ENCODE measurements around the gene PLSCR4.
"Not testable (repeated sequence)": the region's sequence is repeated elsewhere in the genome, so short reads cannot be mapped to it uniquely, and the experiment has no call there.

The PLSCR4 gene

DNA sequence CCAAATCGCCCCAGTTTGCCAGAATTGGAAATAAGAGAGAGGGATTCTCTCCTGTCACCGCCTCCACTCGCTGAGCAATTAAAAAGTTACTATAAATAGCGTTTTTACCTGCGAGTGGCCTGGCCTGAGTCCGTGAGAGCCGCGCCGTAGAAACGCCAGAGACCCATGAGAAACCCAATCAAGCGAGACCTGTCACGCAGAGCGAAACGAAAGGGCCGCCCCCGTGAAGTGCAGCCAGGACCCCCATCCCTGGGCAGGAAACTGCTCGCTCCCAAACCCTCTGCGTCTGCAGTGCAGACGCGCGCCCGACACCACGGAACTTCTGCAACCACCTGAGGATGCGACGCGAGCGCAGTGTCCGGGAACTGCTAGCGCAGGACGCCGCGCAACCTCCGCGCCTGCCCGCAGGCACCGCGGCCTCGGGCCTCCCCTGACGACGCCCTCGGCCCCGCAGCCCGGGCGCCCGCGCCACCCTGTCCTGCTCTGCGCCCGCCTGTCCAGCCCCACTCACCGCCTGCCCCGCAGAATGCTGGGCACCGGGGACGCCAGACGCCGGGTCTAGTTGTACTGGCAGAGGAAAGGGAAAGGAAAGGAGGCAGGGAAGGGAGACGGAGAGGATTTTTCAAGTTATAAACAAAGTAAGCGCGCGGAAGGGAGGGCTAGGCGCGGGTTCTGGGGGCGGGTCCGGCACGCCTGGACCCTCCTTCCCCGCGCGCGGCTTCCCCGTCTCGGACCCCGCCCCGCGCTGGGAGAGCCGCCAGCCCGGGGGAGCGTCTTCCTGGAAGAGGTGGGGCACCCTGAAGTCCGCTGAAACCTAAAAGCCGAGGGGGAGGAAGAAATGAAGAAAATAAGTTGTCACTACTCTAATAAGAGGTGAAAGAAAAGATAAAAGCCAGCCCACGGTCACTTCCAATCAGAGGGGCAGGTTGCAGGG is at the start of gene PLSCR4:
Gene PLSCR4 (minus strand): TSS at position 657 of the 934 bp plus-strand sequence. CDS start 29,034 bp downstream, outside the sequence.
- DNase-seq (ENCODE audit: low read depth), result no peak
- peak within 1 kb of the TSS; percentile 78 for H3K4me3 ChIP-seq (ENCODE audit: low read length)
- no peak for TF ChIP-seq CTCF (conservative IDR thresholded peaks at IDR 0.05; ENCODE audit: low read depth, low read length)

GRCh38 chr3:146293401-146293800 is 42.5 kb upstream of the PLSCR4 start:
- H3K4me3 ChIP-seq (ENCODE audit: low read length); DNase-seq (ENCODE audit: low read depth): not testable (repeated sequence)

DNA sequence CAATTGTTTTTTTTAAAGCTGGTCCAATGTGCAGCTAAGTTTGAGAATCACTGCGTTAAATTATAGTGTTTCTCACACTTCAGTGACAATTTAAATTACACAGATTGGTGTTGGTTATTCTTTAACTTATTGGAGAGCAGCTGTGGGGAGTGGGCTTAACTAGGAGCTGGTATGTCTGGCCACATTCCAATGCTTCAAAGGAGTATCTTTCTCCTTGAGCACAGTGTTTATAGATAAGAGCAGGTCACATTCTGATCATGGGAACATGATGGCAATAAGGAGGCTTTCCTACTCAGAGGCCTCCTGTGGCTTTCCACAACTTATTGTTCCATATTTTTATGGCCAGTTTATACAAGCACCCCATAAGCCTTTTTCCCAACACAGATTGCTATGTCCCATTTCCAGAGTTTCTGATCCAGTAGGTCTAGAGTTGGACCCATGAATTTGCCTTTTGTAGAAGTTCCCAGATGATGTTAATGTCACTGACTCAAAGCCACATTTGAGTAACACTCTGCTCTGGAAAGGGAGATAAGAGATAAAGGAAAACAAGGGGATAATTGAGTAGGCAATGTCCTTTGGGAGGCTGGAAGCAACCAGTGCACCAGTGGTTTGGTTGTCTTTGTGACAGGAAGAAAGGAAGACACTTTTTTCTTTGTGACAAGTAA is 33.0 kb upstream of the PLSCR4 start:
- no peak for DNase-seq (ENCODE audit: low read depth)
- H3K4me3 ChIP-seq (ENCODE audit: low read length), result no peak overlapping the region
- TF ChIP-seq CTCF (conservative IDR thresholded peaks at IDR 0.05; ENCODE audit: low read depth, low read length), result no peak

DNA sequence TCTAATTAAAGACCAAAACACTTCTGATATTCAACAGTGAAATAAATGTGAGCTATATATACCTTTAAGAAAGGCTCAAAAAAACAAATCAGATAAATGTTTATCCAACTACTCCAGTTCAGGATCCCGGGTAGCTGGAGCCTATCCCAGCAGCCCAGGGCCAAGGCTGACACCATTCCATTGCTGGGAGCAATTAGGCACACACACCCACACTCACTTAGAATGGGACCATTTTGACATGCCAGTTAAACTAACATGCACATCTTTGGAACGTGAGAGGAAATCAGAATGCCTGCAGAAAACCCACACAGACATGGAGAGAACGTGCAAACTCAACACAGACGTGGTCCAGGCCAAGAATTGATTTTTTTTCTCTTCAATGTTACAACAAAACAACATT is 30.0 kb upstream of the PLSCR4 start:
- H3K4me3 ChIP-seq (ENCODE audit: low read length), result no peak overlapping the region
- no peak for DNase-seq (ENCODE audit: low read depth)
- TF ChIP-seq CTCF (conservative IDR thresholded peaks at IDR 0.05; ENCODE audit: low read depth, low read length), result no peak

DNA sequence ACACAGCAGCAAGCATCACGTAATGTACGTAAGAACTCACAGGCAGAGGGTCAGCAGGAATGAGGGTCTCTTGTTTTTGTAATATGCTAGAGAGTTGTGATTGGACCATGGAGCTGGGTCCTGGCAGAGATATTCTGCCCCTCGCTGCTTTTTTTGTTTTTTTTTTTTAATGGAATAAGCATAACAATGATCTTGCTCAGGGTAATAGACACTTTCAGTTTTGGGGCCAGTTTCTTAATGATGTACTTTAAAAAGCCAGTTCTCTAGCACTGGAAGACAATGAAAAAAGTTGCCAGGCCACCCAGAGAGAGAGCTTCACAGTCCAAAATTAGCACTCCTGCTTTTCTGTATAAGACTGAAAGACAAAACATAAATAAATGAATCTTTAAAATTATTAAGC is 29.0 kb upstream of the PLSCR4 start:
- H3K4me3 ChIP-seq (ENCODE audit: low read length), result no peak overlapping the region
- no peak for TF ChIP-seq CTCF (conservative IDR thresholded peaks at IDR 0.05; ENCODE audit: low read depth, low read length)

GRCh38 chr3:146279013-146279412 is 28.1 kb upstream of the PLSCR4 start:
- no peak overlapping the region for H3K4me3 ChIP-seq (ENCODE audit: low read length)
- TF ChIP-seq CTCF (conservative IDR thresholded peaks at IDR 0.05; ENCODE audit: low read depth, low read length), result no peak

More for the DNA sequence above, 29.0 kb upstream of the PLSCR4 start:
- DNase-seq (ENCODE audit: low read depth), result no peak

GRCh38 chr3:146277953-146278631 is 27.2 kb upstream of the PLSCR4 start:
- H3K4me3 ChIP-seq (ENCODE audit: low read length), result no peak overlapping the region
- DNase-seq (ENCODE audit: low read depth), result peak; percentile 31
- no peak for TF ChIP-seq CTCF (conservative IDR thresholded peaks at IDR 0.05; ENCODE audit: low read depth, low read length)

More at GRCh38 chr3:146279013-146279412, 28.1 kb upstream of the PLSCR4 start:
- no peak for DNase-seq (ENCODE audit: low read depth)
